Measurements from ENCODE around the gene GRID2.
"Not testable (repeated sequence)": the region's sequence is repeated elsewhere in the genome, so short reads cannot be mapped to it uniquely, and the experiment has no call there.

The GRID2 gene

GRCh38 chr4:92444143-92444843 lies 140.5 kb downstream of the GRID2 start:
- not testable (repeated sequence) for DNase-seq

GRCh38 chr4:92445127-92445526 lies 141.4 kb downstream of the GRID2 start:
- DNase-seq: no peak

- DNase-seq: no peak
Observed at GRCh38 chr4:92447255-92447905, 143.6 kb downstream of the GRID2 start.

GRCh38 chr4:92448176-92448575 lies 144.4 kb downstream of the GRID2 start:
- DNase-seq: not testable (repeated sequence)

GRCh38 chr4:92450694-92451093 lies 146.9 kb downstream of the GRID2 start:
- no peak for DNase-seq

- no peak for DNase-seq
Observed at GRCh38 chr4:92451782-92452181, 148.0 kb downstream of the GRID2 start.

GRCh38 chr4:92452383-92452782 lies 148.6 kb downstream of the GRID2 start:
- not testable (repeated sequence) for DNase-seq

GRCh38 chr4:92455329-92455839 lies 151.6 kb downstream of the GRID2 start:
- DNase-seq: no peak

- DNase-seq: no peak
Observed at GRCh38 chr4:92455951-92456350, 152.2 kb downstream of the GRID2 start.

GRCh38 chr4:92461732-92462131 lies 158.0 kb downstream of the GRID2 start:
- no peak for DNase-seq

- DNase-seq: no peak
Observed at GRCh38 chr4:92477298-92477697, 173.5 kb downstream of the GRID2 start.

- DNase-seq: no peak
Observed at GRCh38 chr4:92483341-92483740, 179.6 kb downstream of the GRID2 start.

- DNase-seq: no peak
Observed at GRCh38 chr4:92488496-92488895, 184.7 kb downstream of the GRID2 start.

- no peak for DNase-seq
Observed at GRCh38 chr4:92497141-92497540, 193.4 kb downstream of the GRID2 start.

GRCh38 chr4:92501456-92501855 lies 197.7 kb downstream of the GRID2 start:
- no peak for DNase-seq

- DNase-seq: no peak
Observed at GRCh38 chr4:92506933-92507332, 203.2 kb downstream of the GRID2 start.

- no peak for DNase-seq
Observed at GRCh38 chr4:92514627-92515026, 210.9 kb downstream of the GRID2 start.

GRCh38 chr4:92516450-92516849 lies 212.7 kb downstream of the GRID2 start:
- DNase-seq: no peak

GRCh38 chr4:92519727-92520126 lies 216.0 kb downstream of the GRID2 start:
- no peak for DNase-seq

- DNase-seq: no peak
Observed at GRCh38 chr4:92520563-92520962, 216.8 kb downstream of the GRID2 start.

- DNase-seq: no peak
Observed at GRCh38 chr4:92521941-92522340, 218.2 kb downstream of the GRID2 start.

- no peak for DNase-seq
Observed at GRCh38 chr4:92522356-92522755, 218.6 kb downstream of the GRID2 start.

GRCh38 chr4:92524131-92524530 lies 220.4 kb downstream of the GRID2 start:
- DNase-seq: no peak

- DNase-seq: no peak
Observed at GRCh38 chr4:92528541-92528940, 224.8 kb downstream of the GRID2 start.

GRCh38 chr4:92529510-92529909 lies 225.7 kb downstream of the GRID2 start:
- no peak for DNase-seq

All from stimulated activated CD4-positive, alpha-beta T cell treated with anti-CD3 and anti-CD28 coated beads, Interleukin-2, amount 100 ng/mL, for 48 hours (primary cell).